Activated CD8-positive, alpha-beta memory T cell treated with anti-CD3 and anti-CD28 coated beads, Interleukin-2, amount 10 ng/mL, durations not matched to agents 7 days and 5 days (primary cell): ENCODE results near the gene STMN3. TPM values are rescaled to one million over a fixed set of nuclear protein-coding genes. Genes with fewer than 3 reads are reported as not detected.

Source experiments
- ATAC-seq: fragments of 150-1000 bp; cut with Tn5 transposase; one replicate; pipeline ENCODE4 v1.10.0; 2021; ENCODE audit warnings: moderate library complexity
- CTCF ChIA-PET: fragments of 350-600 bp; sonication (Branson Sonifier 250); formaldehyde crosslinking; loops from one replicate; lab custom pipeline; 2021; ENCODE audit warnings: antibody characterized with exemption; lab: Charles Lee
- DNase-seq: peaks from one replicate; pipeline ENCODE4 v3.0.0-alpha.2; 2020
- H3K27ac Mint-ChIP-seq: one replicate; pipeline ENCODE4 v1.8.0; 2021; ENCODE audit warnings: mild to moderate bottlenecking, mixed read lengths
- H3K27me3 Mint-ChIP-seq: one replicate; pipeline ENCODE4 v1.8.0; 2021; ENCODE audit warnings: mixed read lengths
- H3K36me3 Mint-ChIP-seq: one replicate; pipeline ENCODE4 v1.8.0; 2021; ENCODE audit warnings: mild to moderate bottlenecking, mixed read lengths
- H3K4me1 Mint-ChIP-seq: one replicate; pipeline ENCODE4 v1.8.0; 2021; ENCODE audit warnings: mixed read lengths
- H3K4me3 Mint-ChIP-seq: one replicate; pipeline ENCODE4 v1.8.0; 2021; ENCODE audit warnings: mild to moderate bottlenecking, moderate library complexity, mixed read lengths
- H3K9me3 Mint-ChIP-seq: one replicate; pipeline ENCODE4 v1.8.0; 2022; ENCODE audit warnings: low read depth, mixed read lengths
- total RNA-seq, 2 experiments: library from RNA; stranded (reverse); gene quantifications; one replicate each; pipeline ENCODE4 v1.2.3, GENCODE V29; 2021

Gene STMN3
- total RNA-seq, 2 experiments from 2014 or later, result 8.0 to 15.9 TPM

GRCh38 chr20:63688228-63689045 is 35.2 kb upstream of the STMN3 start:
- no peak for ATAC-seq
- no peak overlapping the region for H3K4me3 Mint-ChIP-seq
- no peak for DNase-seq
- H3K36me3 Mint-ChIP-seq, result peaks cover 3% of the 10 kb centered on the region
- CTCF ChIA-PET, result no interaction called here
- no peaks in the 10 kb centered on the region for H3K9me3 Mint-ChIP-seq
- H3K27me3 Mint-ChIP-seq, result no peaks in the 10 kb centered on the region
- H3K27ac Mint-ChIP-seq, result no peak overlapping the region
- H3K4me1 Mint-ChIP-seq, result peaks cover 3% of the 10 kb centered on the region

- peaks cover 4% of the 10 kb centered on the region for H3K4me1 Mint-ChIP-seq
- H3K36me3 Mint-ChIP-seq, result peaks cover 3% of the 10 kb centered on the region
- no peaks in the 10 kb centered on the region for H3K9me3 Mint-ChIP-seq
- no peak overlapping the region for H3K27ac Mint-ChIP-seq
- H3K27me3 Mint-ChIP-seq, result no peaks in the 10 kb centered on the region
- CTCF ChIA-PET, result interaction anchor here (1.0 kb wide), 1 partner anchor 29 kb away, joined by 3 read pairs; the partner anchor contains the start of gene RTEL1
- ATAC-seq (no peak), DNase-seq (no peak)
- H3K4me3 Mint-ChIP-seq, result no peak overlapping the region
Observed at GRCh38 chr20:63687419-63688178, 34.4 kb upstream of the STMN3 start.

- CTCF ChIA-PET, result interaction anchor here (1.0 kb wide), 1 partner anchor 29 kb away, joined by 3 read pairs; the partner anchor contains the start of gene RTEL1
- ATAC-seq, result no peak
- Mint-ChIP-seq H3K4me3 (no peak overlapping the region), H3K9me3 (no peaks in the 10 kb centered on the region), H3K36me3 (no peaks in the 10 kb centered on the region), H3K4me1 (peaks cover 7% of the 10 kb centered on the region), H3K27ac (no peak overlapping the region), H3K27me3 (no peaks in the 10 kb centered on the region)
- no peak for DNase-seq
Observed at GRCh38 chr20:63686492-63687321, 33.5 kb upstream of the STMN3 start.

GRCh38 chr20:63686094-63686491 is 32.9 kb upstream of the STMN3 start:
- CTCF ChIA-PET, result no interaction called here

GRCh38 chr20:63685269-63686026 is 32.2 kb upstream of the STMN3 start:
- H3K4me1 Mint-ChIP-seq, result peaks cover 7% of the 10 kb centered on the region
- H3K27me3 Mint-ChIP-seq, result no peaks in the 10 kb centered on the region
- H3K9me3 Mint-ChIP-seq, result no peaks in the 10 kb centered on the region
- H3K36me3 Mint-ChIP-seq, result no peaks in the 10 kb centered on the region
- no peak overlapping the region for H3K4me3 Mint-ChIP-seq
- ATAC-seq, result no peak
- CTCF ChIA-PET, result no interaction called here
- DNase-seq, result no peak
- no peak overlapping the region for H3K27ac Mint-ChIP-seq

More at GRCh38 chr20:63686094-63686491, 32.9 kb upstream of the STMN3 start:
- Mint-ChIP-seq H3K4me3 (no peak overlapping the region), H3K4me1 (peaks cover 7% of the 10 kb centered on the region), H3K36me3 (no peaks in the 10 kb centered on the region), H3K9me3 (no peaks in the 10 kb centered on the region), H3K27ac (no peak overlapping the region), H3K27me3 (no peaks in the 10 kb centered on the region)
- DNase-seq (no peak), ATAC-seq (no peak)

- H3K4me3 Mint-ChIP-seq, result no peak overlapping the region
- DNase-seq (no peak), ATAC-seq (no peak)
- H3K9me3 Mint-ChIP-seq, result no peaks in the 10 kb centered on the region
- peaks cover 7% of the 10 kb centered on the region for H3K4me1 Mint-ChIP-seq
- H3K36me3 Mint-ChIP-seq, result no peaks in the 10 kb centered on the region
- no peaks in the 10 kb centered on the region for H3K27me3 Mint-ChIP-seq
- no peak overlapping the region for H3K27ac Mint-ChIP-seq
- CTCF ChIA-PET, result no interaction called here
Observed at GRCh38 chr20:63682384-63683139, 29.3 kb upstream of the STMN3 start.

- Mint-ChIP-seq H3K27ac (no peak overlapping the region), H3K9me3 (no peaks in the 10 kb centered on the region), H3K4me3 (no peak overlapping the region), H3K27me3 (no peaks in the 10 kb centered on the region), H3K36me3 (no peaks in the 10 kb centered on the region), H3K4me1 (peaks cover 4% of the 10 kb centered on the region)
- no peak for DNase-seq
- no peak for ATAC-seq
- CTCF ChIA-PET, result no interaction called here
Observed at GRCh38 chr20:63681609-63682142, 28.5 kb upstream of the STMN3 start.

- Mint-ChIP-seq H3K9me3 (no peaks in the 10 kb centered on the region), H3K4me1 (peaks cover 4% of the 10 kb centered on the region), H3K4me3 (no peak overlapping the region), H3K36me3 (peaks cover 3% of the 10 kb centered on the region), H3K27me3 (no peaks in the 10 kb centered on the region), H3K27ac (no peak overlapping the region)
- ATAC-seq (no peak), DNase-seq (no peak)
- CTCF ChIA-PET, result no interaction called here
Observed at GRCh38 chr20:63680857-63681608, 27.8 kb upstream of the STMN3 start.

GRCh38 chr20:63680427-63680826 is 27.2 kb upstream of the STMN3 start:
- H3K36me3 Mint-ChIP-seq, result peaks cover 5% of the 10 kb centered on the region
- H3K27me3 Mint-ChIP-seq, result no peaks in the 10 kb centered on the region
- no peak overlapping the region for H3K4me3 Mint-ChIP-seq
- H3K4me1 Mint-ChIP-seq, result peaks cover 4% of the 10 kb centered on the region
- CTCF ChIA-PET, result no interaction called here
- no peaks in the 10 kb centered on the region for H3K9me3 Mint-ChIP-seq
- DNase-seq (no peak), ATAC-seq (no peak)
- no peak overlapping the region for H3K27ac Mint-ChIP-seq

GRCh38 chr20:63679799-63680305 is 26.6 kb upstream of the STMN3 start:
- DNase-seq, result no peak
- Mint-ChIP-seq H3K4me3 (no peak overlapping the region), H3K27me3 (no peaks in the 10 kb centered on the region), H3K4me1 (peaks cover 4% of the 10 kb centered on the region), H3K27ac (no peak overlapping the region), H3K9me3 (no peaks in the 10 kb centered on the region), H3K36me3 (peaks cover 5% of the 10 kb centered on the region)
- no peak for ATAC-seq
- CTCF ChIA-PET, result no interaction called here

- ATAC-seq (no peak), DNase-seq (no peak)
- no peak overlapping the region for H3K4me3 Mint-ChIP-seq
- peaks cover 4% of the 10 kb centered on the region for H3K4me1 Mint-ChIP-seq
- H3K27ac Mint-ChIP-seq, result no peak overlapping the region
- peaks cover 5% of the 10 kb centered on the region for H3K36me3 Mint-ChIP-seq
- CTCF ChIA-PET, result no interaction called here
- no peaks in the 10 kb centered on the region for H3K9me3 Mint-ChIP-seq
- no peaks in the 10 kb centered on the region for H3K27me3 Mint-ChIP-seq
Observed at GRCh38 chr20:63678667-63679465, 25.6 kb upstream of the STMN3 start.
